ENCODE results near the gene FAM184B. TPM values are rescaled to one million over a fixed set of nuclear protein-coding genes. Genes with fewer than 3 reads are reported as not detected.

The FAM184B gene
- total RNA-seq, 6 experiments from 2014 or later, result not detected

GRCh38 chr4:17721496-17722355 is 59.7 kb downstream of the FAM184B start:
- WGBS (ENCODE audit: insufficient coverage, low coverage, low lambda C conversion rate, missing lambda C conversion rate), result 62% methylated on average over 6 of the region's 16 CpGs
- no peaks in the 10 kb centered on the region for H3K36me3 ChIP-seq
- intact Hi-C loops (cut with DNase I), result no loop called here
- H3K4me3 ChIP-seq, result no peak overlapping the region
- no peak for DNase-seq
- no peaks in the 10 kb centered on the region for H3K9me3 ChIP-seq
- H3K4me1 ChIP-seq, result no peaks in the 10 kb centered on the region
- no peaks in the 10 kb centered on the region for H3K27me3 ChIP-seq
- ATAC-seq, result no peak
- no peak for TF ChIP-seq POLR2A (IDR thresholded peaks at IDR 0.05)
- TF ChIP-seq CTCF (IDR thresholded peaks at IDR 0.05), result no peak
- H3K27ac ChIP-seq, result no peak overlapping the region

GRCh38 chr4:17719106-17719505 is 62.3 kb downstream of the FAM184B start:
- 65% methylated on average over 5 of the region's 5 CpGs for WGBS (ENCODE audit: insufficient coverage, low coverage, low lambda C conversion rate, missing lambda C conversion rate)

GRCh38 chr4:17718471-17718870 is 63.0 kb downstream of the FAM184B start:
- WGBS (ENCODE audit: insufficient coverage, low coverage, low lambda C conversion rate, missing lambda C conversion rate), result 66% methylated on average over 3 of the region's 3 CpGs
- DNase-seq (no peak), ATAC-seq (no peak)
- no peaks in the 10 kb centered on the region for H3K4me1 ChIP-seq
- H3K4me3 ChIP-seq, result no peak overlapping the region
- no peaks in the 10 kb centered on the region for H3K9me3 ChIP-seq
- TF ChIP-seq CTCF (IDR thresholded peaks at IDR 0.05) (no peak), POLR2A (IDR thresholded peaks at IDR 0.05) (no peak)
- H3K27ac ChIP-seq, result no peak overlapping the region
- intact Hi-C loops (cut with DNase I), result no loop called here
- no peaks in the 10 kb centered on the region for H3K27me3 ChIP-seq
- H3K36me3 ChIP-seq, result no peaks in the 10 kb centered on the region

More at GRCh38 chr4:17719106-17719505, 62.3 kb downstream of the FAM184B start:
- intact Hi-C loops (cut with DNase I), result no loop called here
- H3K36me3 ChIP-seq, result no peaks in the 10 kb centered on the region
- H3K4me3 ChIP-seq, result no peak overlapping the region
- no peak overlapping the region for H3K27ac ChIP-seq
- ATAC-seq (no peak), DNase-seq (no peak)
- no peaks in the 10 kb centered on the region for H3K27me3 ChIP-seq
- no peaks in the 10 kb centered on the region for H3K9me3 ChIP-seq
- no peak for TF ChIP-seq POLR2A (IDR thresholded peaks at IDR 0.05)
- no peak for TF ChIP-seq CTCF (IDR thresholded peaks at IDR 0.05)
- no peaks in the 10 kb centered on the region for H3K4me1 ChIP-seq

GRCh38 chr4:17717301-17717700 is 64.1 kb downstream of the FAM184B start:
- H3K27ac ChIP-seq, result no peak overlapping the region
- H3K4me3 ChIP-seq, result no peak overlapping the region
- no peaks in the 10 kb centered on the region for H3K9me3 ChIP-seq
- WGBS (ENCODE audit: insufficient coverage, low coverage, low lambda C conversion rate, missing lambda C conversion rate), result 38% methylated on average over 5 of the region's 5 CpGs
- intact Hi-C loops (cut with DNase I), result no loop called here
- no peaks in the 10 kb centered on the region for H3K27me3 ChIP-seq
- TF ChIP-seq CTCF (IDR thresholded peaks at IDR 0.05), result no peak
- H3K36me3 ChIP-seq, result no peaks in the 10 kb centered on the region
- H3K4me1 ChIP-seq, result no peaks in the 10 kb centered on the region
- no peak for ATAC-seq
- no peak for DNase-seq
